Measurements from ENCODE around the gene MUL1.

Gene MUL1

GRCh38 chr1:20463502-20463901 is 44.4 kb downstream of the MUL1 start:
- in situ Hi-C loops (cut with MboI; ENCODE audit: low sequenced_read_pairs, unreplicated experiment): no loop called here
- DNase-seq (ENCODE audit: low spot score): no peak
- TF ChIP-seq, protein P1, sequence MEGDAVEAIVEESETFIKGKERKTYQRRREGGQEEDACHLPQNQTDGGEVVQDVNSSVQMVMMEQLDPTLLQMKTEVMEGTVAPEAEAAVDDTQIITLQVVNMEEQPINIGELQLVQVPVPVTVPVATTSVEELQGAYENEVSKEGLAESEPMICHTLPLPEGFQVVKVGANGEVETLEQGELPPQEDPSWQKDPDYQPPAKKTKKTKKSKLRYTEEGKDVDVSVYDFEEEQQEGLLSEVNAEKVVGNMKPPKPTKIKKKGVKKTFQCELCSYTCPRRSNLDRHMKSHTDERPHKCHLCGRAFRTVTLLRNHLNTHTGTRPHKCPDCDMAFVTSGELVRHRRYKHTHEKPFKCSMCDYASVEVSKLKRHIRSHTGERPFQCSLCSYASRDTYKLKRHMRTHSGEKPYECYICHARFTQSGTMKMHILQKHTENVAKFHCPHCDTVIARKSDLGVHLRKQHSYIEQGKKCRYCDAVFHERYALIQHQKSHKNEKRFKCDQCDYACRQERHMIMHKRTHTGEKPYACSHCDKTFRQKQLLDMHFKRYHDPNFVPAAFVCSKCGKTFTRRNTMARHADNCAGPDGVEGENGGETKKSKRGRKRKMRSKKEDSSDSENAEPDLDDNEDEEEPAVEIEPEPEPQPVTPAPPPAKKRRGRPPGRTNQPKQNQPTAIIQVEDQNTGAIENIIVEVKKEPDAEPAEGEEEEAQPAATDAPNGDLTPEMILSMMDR (IDR thresholded peaks at IDR 0.05; ENCODE audit: borderline replicate concordance, control extremely low read depth, extremely low read depth, insufficient read depth, missing control alignments): no peak

GRCh38 chr1:20462397-20462796 is 45.6 kb downstream of the MUL1 start:
- TF ChIP-seq, protein P1 (IDR thresholded peaks at IDR 0.05; ENCODE audit: borderline replicate concordance, control extremely low read depth, extremely low read depth, insufficient read depth, missing control alignments): no peak
- in situ Hi-C loops (cut with MboI; ENCODE audit: low sequenced_read_pairs, unreplicated experiment): no loop called here

DNA sequence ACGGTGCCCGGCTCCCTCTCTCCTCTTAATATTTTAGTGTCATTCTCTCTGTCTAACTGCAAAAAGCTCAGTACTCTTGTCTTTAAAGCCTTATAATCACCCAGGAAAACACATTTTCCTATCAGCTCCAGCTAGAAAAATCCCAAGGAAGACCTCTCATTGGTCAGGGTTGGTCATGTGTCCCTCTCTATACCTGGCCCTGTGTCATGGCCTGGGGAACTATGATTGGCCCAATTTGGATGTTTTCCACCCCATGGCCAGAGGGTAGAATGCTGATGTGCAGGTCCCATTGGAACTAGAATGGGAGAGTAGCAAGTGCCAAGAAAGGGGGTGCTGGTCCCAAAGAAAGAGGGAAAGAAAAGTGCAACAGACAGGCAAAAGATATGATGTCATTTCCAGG is 49.2 kb downstream of the MUL1 start:
- TF ChIP-seq, protein P1 (IDR thresholded peaks at IDR 0.05; ENCODE audit: borderline replicate concordance, control extremely low read depth, extremely low read depth, insufficient read depth, missing control alignments): no peak
- DNase-seq (ENCODE audit: low spot score): no peak
- in situ Hi-C loops (cut with MboI; ENCODE audit: low sequenced_read_pairs, unreplicated experiment): no loop called here

More at GRCh38 chr1:20462397-20462796, 45.6 kb downstream of the MUL1 start:
- no peak for DNase-seq (ENCODE audit: low spot score)

DNA sequence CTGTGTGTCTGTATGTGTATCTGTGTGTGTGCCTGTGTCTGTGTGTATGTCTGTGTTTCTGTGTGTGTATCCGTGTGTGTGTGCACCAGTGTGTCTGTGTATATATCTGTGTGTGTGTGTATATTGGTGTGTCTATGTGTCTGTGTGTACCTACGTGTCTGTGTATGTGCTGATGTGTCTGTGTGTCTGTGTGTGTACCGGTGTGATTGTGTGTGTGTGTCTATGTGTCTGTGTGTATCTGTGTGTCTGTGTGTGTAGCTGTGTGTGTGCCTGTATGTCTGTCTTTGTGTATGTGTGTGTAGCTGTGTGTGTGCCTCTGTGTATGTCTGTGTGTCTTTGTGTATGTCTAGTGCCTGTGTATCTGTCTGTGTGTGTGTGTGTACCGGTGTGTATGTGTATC is 53.9 kb downstream of the MUL1 start:
- in situ Hi-C loops (cut with MboI; ENCODE audit: low sequenced_read_pairs, unreplicated experiment): no loop called here
- TF ChIP-seq, protein P1 (IDR thresholded peaks at IDR 0.05; ENCODE audit: borderline replicate concordance, control extremely low read depth, extremely low read depth, insufficient read depth, missing control alignments): no peak

DNA sequence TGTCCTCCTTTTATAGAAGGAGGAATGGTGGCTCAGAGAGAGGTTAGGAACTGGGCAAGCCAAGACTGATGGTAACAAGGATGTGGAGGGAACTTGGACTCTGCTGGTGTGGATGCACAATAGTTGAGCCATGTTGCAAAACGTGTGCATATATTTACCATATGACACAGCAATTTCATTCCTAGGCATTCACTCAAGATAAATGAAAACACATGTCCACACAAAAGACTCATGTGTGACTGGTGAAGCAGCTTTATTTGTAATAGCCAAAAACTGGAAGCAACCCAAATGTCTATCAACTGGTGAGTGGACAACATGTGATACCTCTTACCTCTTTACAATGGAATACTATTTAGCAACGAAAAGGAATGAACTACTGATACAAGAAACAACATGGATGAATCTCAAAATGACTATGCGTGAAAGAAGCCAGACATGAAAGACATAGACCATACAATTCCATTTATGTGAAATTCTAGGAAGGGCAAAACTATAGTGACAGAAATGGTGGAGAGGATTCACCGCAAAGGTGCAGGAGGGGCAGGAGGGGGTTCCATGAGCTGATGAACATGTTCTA is 58.1 kb downstream of the MUL1 start:
- in situ Hi-C loops (cut with MboI; ENCODE audit: low sequenced_read_pairs, unreplicated experiment): no loop called here
- no peak for DNase-seq (ENCODE audit: low spot score)
- TF ChIP-seq, protein P1 (IDR thresholded peaks at IDR 0.05; ENCODE audit: borderline replicate concordance, control extremely low read depth, extremely low read depth, insufficient read depth, missing control alignments): no peak

More for the DNA sequence above, 53.9 kb downstream of the MUL1 start:
- no peak for DNase-seq (ENCODE audit: low spot score)

Measured in GM13976 (cell line).